Measurements from ENCODE around the gene SEPTIN7. TPM values are rescaled to one million over a fixed set of nuclear protein-coding genes. Genes with fewer than 3 reads are reported as not detected.

SEPTIN7 gene
- total and polyA plus RNA-seq, 2 experiments from 2014 or later = 368 to 521 TPM

DNA sequence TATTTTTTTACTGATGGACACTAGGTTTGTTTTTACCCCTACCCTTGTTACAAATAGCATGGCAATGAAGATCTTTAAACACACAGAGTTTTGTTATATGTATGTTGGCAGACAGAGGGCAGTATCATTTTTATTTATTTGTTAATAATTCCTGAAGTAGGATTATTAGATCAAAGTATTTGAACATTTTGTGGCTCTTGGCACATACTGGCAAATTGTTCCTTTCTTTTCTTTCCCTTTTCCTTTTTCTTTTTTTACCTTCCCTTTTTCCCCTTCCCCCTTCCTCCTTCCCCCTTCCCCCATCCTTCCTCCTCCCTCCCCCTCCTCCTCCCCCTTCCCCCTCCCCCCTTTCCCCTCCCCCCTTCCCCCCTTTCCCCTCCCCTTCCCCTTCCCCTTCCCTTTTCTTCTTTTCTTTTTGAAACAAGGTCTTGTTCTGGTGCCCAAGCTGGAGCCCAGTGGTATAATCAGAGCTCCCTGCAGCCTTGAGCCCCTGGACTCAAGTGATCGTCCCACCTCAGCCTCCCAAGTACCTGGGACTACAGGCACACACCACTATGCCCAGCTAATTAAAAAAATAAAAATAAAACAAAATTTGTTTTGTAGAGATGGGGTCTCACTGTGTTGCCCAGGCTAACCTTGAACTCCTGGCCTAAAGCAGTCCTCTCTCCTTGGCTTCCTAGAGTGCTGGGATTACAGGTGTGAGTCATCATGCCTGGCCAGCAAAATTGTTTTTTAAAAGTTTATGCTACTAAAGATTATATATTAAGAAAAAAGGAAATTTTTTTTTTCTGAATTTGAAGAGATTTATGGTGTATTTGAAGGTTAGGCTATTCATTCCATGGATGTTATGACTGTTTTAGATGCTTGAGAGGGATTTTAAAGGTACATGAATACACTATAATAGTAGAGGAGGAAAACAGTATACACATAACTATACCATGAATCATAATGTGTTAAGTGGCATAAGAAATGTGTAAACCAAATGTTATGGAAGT lies 39.3 kb downstream of the SEPTIN7 start:
- H3K9me3 ChIP-seq (ENCODE audit: low read depth) = no peaks in the 10 kb centered on the region
- no peak for TF ChIP-seq EZH2phosphoT487 (IDR thresholded peaks at IDR 0.05; ENCODE audit: insufficient read depth, low read depth)
- no peak for TF ChIP-seq EZH2 (IDR thresholded peaks at IDR 0.05; ENCODE audit: insufficient read depth, poor library complexity, severe bottlenecking)
- H3K79me2 ChIP-seq (ENCODE audit: insufficient read depth) = peaks cover 88% of the 10 kb centered on the region
- H2AFZ ChIP-seq = no peak overlapping the region
- peaks cover 13% of the 10 kb centered on the region; the same call in 1 of the 2 replicates for H3K4me1 ChIP-seq (ENCODE audit: insufficient read depth)
- H4K20me1 ChIP-seq (ENCODE audit: insufficient read depth) = no peaks in the 10 kb centered on the region
- no peak overlapping the region for H3K4me3 ChIP-seq
- no peak overlapping the region for H3K4me2 ChIP-seq (ENCODE audit: unreplicated experiment)
- peaks cover 13% of the 10 kb centered on the region for H3F3A ChIP-seq (ENCODE audit: insufficient read depth)
- in situ Hi-C loops (cut with MboI) = no loop called here
- H3K27ac ChIP-seq = peak overlapping the region; percentile 14
- peak; percentile 78 for DNase-seq
- H3K9ac ChIP-seq = no peak overlapping the region
- peaks cover 8% of the 10 kb centered on the region; the same call in 1 of the 2 replicates for H3K36me3 ChIP-seq (ENCODE audit: low read depth)
- H3K9me2 ChIP-seq (ENCODE audit: insufficient read depth) = no peaks in the 10 kb centered on the region
- H3K27me3 ChIP-seq (replicated peaks; ENCODE audit: insufficient read depth) = no peaks in the 10 kb centered on the region
- whole genome bisulfite sequencing, 2 experiments (ENCODE audit: low coverage in 1 of 2, low lambda C conversion rate in 2 of 2, missing lambda C conversion rate in 2 of 2) = 57 to 74% methylated on average over 1 of the region's 1 CpG

GRCh38 chr7:35846816-35847412 lies 46.1 kb downstream of the SEPTIN7 start:
- DNase-seq = no peak
- in situ Hi-C loops (cut with MboI) = no loop called here
- Histone ChIP-seq H3K36me3 (ENCODE audit: low read depth) (peaks cover 14% of the 10 kb centered on the region), H3K9me2 (ENCODE audit: insufficient read depth) (no peaks in the 10 kb centered on the region; the same call in 1 of the 2 replicates), H3K27ac (no peak overlapping the region), H3K27me3 (replicated peaks; ENCODE audit: insufficient read depth) (no peaks in the 10 kb centered on the region), H3K9me3 (ENCODE audit: low read depth) (no peaks in the 10 kb centered on the region), H2AFZ (no peak overlapping the region), H3K4me2 (ENCODE audit: unreplicated experiment) (no peak overlapping the region), H3K4me1 (ENCODE audit: insufficient read depth) (no peaks in the 10 kb centered on the region), H3K4me3 (no peak overlapping the region), H4K20me1 (ENCODE audit: insufficient read depth) (no peaks in the 10 kb centered on the region), H3K9ac (no peak overlapping the region), H3K79me2 (ENCODE audit: insufficient read depth) (peaks cover 100% of the 10 kb centered on the region), H3F3A (ENCODE audit: insufficient read depth) (0 out of 2 replicates have a peak, but pooled peaks cover 6% of the 10 kb centered on the region)
- TF ChIP-seq EZH2phosphoT487 (IDR thresholded peaks at IDR 0.05; ENCODE audit: insufficient read depth, low read depth) (no peak), EZH2 (IDR thresholded peaks at IDR 0.05; ENCODE audit: insufficient read depth, poor library complexity, severe bottlenecking) (no peak)
- 88 to 89% methylated on average over 11 of the region's 11 CpGs for WGBS, 2 experiments (ENCODE audit: low coverage in 1 of 2, low lambda C conversion rate in 2 of 2, missing lambda C conversion rate in 2 of 2)

DNA sequence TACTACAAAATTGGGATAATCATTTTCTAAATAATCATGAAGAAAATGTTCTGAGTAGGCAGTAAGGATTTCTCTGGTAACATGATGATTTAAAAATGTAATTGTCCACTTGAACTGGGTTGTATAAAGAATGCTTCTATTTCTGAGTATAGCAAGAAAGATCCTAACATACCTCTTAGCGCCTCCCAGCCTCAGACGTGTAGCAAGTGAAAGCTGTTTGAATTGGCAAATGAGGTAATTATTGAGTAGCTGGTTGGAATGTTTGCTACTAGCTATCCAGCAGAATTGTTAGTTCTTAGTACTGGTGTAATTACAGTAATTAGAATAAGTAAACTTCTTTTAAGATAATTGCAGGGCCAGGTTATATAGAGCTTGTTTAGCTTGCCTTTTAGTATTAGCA lies 47.9 kb downstream of the SEPTIN7 start:
- H3K79me2 ChIP-seq (ENCODE audit: insufficient read depth) = peaks cover 100% of the 10 kb centered on the region
- H3K36me3 ChIP-seq (ENCODE audit: low read depth) = peaks cover 14% of the 10 kb centered on the region
- no peak for TF ChIP-seq EZH2 (IDR thresholded peaks at IDR 0.05; ENCODE audit: insufficient read depth, poor library complexity, severe bottlenecking)
- no peak for TF ChIP-seq EZH2phosphoT487 (IDR thresholded peaks at IDR 0.05; ENCODE audit: insufficient read depth, low read depth)
- 74 to 75% methylated on average over 2 of the region's 2 CpGs for WGBS, 2 experiments (ENCODE audit: low coverage in 1 of 2, low lambda C conversion rate in 2 of 2, missing lambda C conversion rate in 2 of 2)
- no peaks in the 10 kb centered on the region for H3K27me3 ChIP-seq (replicated peaks; ENCODE audit: insufficient read depth)
- DNase-seq = no peak
- 0 out of 2 replicates have a peak, but pooled peaks cover 6% of the 10 kb centered on the region for H3F3A ChIP-seq (ENCODE audit: insufficient read depth)
- no peak overlapping the region for H3K4me3 ChIP-seq
- in situ Hi-C loops (cut with MboI) = no loop called here
- no peak overlapping the region for H3K4me2 ChIP-seq (ENCODE audit: unreplicated experiment)
- no peaks in the 10 kb centered on the region for H3K9me3 ChIP-seq (ENCODE audit: low read depth)
- no peak overlapping the region for H2AFZ ChIP-seq
- no peaks in the 10 kb centered on the region; the same call in 1 of the 2 replicates for H3K9me2 ChIP-seq (ENCODE audit: insufficient read depth)
- no peak overlapping the region for H3K27ac ChIP-seq
- no peaks in the 10 kb centered on the region for H3K4me1 ChIP-seq (ENCODE audit: insufficient read depth)
- H4K20me1 ChIP-seq (ENCODE audit: insufficient read depth) = peaks cover 5% of the 10 kb centered on the region; the same call in 1 of the 2 replicates
- no peak overlapping the region for H3K9ac ChIP-seq

DNA sequence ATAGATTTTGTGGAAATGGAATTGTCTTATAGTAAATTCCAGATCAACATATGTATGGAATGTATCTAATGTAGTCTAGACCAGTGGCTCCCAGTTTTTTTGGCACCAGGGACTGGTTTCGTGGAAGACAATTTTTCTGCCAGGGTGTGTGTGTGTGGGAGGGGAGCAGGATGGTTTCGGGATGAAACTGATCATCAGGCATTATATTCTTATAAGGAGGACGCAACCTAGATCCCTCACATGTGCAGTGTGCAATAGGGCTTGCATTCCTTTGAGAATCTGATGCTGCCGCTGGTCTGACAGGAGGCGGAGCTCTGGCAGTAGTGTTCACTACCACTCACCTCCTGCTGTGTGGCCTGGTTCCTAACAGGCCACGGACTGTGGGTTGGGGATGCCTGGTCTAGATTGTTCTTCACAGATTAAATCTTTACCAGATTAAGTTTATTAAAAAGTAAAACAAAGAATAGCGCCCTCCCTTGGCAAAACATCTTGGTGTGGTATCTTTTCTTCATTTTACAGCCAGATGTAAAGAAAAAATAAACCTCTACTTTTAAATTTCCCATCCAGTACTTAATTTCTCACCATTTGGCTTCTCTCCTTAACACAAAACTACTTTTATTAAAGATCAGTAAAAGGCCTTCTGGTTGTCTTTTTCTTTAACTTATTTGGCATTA lies 48.4 kb downstream of the SEPTIN7 start:
- no peaks in the 10 kb centered on the region; the same call in 1 of the 2 replicates for H3K9me2 ChIP-seq (ENCODE audit: insufficient read depth)
- no peak overlapping the region for H2AFZ ChIP-seq
- no peak overlapping the region for H3K4me3 ChIP-seq
- in situ Hi-C loops (cut with MboI) = no loop called here
- no peaks in the 10 kb centered on the region for H3K27me3 ChIP-seq (replicated peaks; ENCODE audit: insufficient read depth)
- H3K79me2 ChIP-seq (ENCODE audit: insufficient read depth) = peaks cover 100% of the 10 kb centered on the region
- H3K9ac ChIP-seq = no peak overlapping the region
- H3K4me2 ChIP-seq (ENCODE audit: unreplicated experiment) = no peak overlapping the region
- H3K4me1 ChIP-seq (ENCODE audit: insufficient read depth) = no peaks in the 10 kb centered on the region
- H4K20me1 ChIP-seq (ENCODE audit: insufficient read depth) = peaks cover 5% of the 10 kb centered on the region; the same call in 1 of the 2 replicates
- H3K36me3 ChIP-seq (ENCODE audit: low read depth) = peaks cover 14% of the 10 kb centered on the region
- H3K27ac ChIP-seq = no peak overlapping the region
- H3F3A ChIP-seq (ENCODE audit: insufficient read depth) = 0 out of 2 replicates have a peak, but pooled peaks cover 6% of the 10 kb centered on the region
- TF ChIP-seq EZH2 (IDR thresholded peaks at IDR 0.05; ENCODE audit: insufficient read depth, poor library complexity, severe bottlenecking) (no peak), EZH2phosphoT487 (IDR thresholded peaks at IDR 0.05; ENCODE audit: insufficient read depth, low read depth) (no peak)
- WGBS, 2 experiments (ENCODE audit: low coverage in 1 of 2, low lambda C conversion rate in 2 of 2, missing lambda C conversion rate in 2 of 2) = 92 to 97% methylated on average over 7 of the region's 7 CpGs
- no peak for DNase-seq
- no peaks in the 10 kb centered on the region for H3K9me3 ChIP-seq (ENCODE audit: low read depth)

Data from GM23248 (cell line).